ENCODE data around the gene TAF4.
"Not testable (repeated sequence)": the region's sequence is repeated elsewhere in the genome, so short reads cannot be mapped to it uniquely, and the experiment has no call there.

TAF4 gene

GRCh38 chr20:61997372-61997771 lies 68.3 kb downstream of the TAF4 start:
- TF ChIP-seq GATA1 (IDR thresholded peaks at IDR 0.05; ENCODE audit: low read depth, low read length) (no peak), POLR2A (IDR thresholded peaks at IDR 0.05; ENCODE audit: low read length) (no peak)
- no peak for DNase-seq

GRCh38 chr20:61994546-61994945 lies 71.1 kb downstream of the TAF4 start:
- TF ChIP-seq GATA1 (IDR thresholded peaks at IDR 0.05; ENCODE audit: low read depth, low read length) (no peak), POLR2A (IDR thresholded peaks at IDR 0.05; ENCODE audit: low read length) (no peak)
- DNase-seq: no peak

GRCh38 chr20:61993058-61993457 lies 72.6 kb downstream of the TAF4 start:
- TF ChIP-seq GATA1 (IDR thresholded peaks at IDR 0.05; ENCODE audit: low read depth, low read length) (no peak), POLR2A (IDR thresholded peaks at IDR 0.05; ENCODE audit: low read length) (no peak)
- DNase-seq: no peak

- peak; percentile 24 to 42 for DNase-seq
- no peak for TF ChIP-seq GATA1 (IDR thresholded peaks at IDR 0.05; ENCODE audit: low read depth, low read length)
- TF ChIP-seq POLR2A (IDR thresholded peaks at IDR 0.05; ENCODE audit: low read length): no peak
Measured at GRCh38 chr20:61991476-61991875, 74.2 kb downstream of the TAF4 start.

- no peak for TF ChIP-seq GATA1 (IDR thresholded peaks at IDR 0.05; ENCODE audit: low read depth, low read length)
- no peak for TF ChIP-seq POLR2A (IDR thresholded peaks at IDR 0.05; ENCODE audit: low read length)
Measured at GRCh38 chr20:61990484-61990883, 75.2 kb downstream of the TAF4 start.

GRCh38 chr20:61989741-61990140 lies 75.9 kb downstream of the TAF4 start:
- no peak for DNase-seq
- no peak for TF ChIP-seq GATA1 (IDR thresholded peaks at IDR 0.05; ENCODE audit: low read depth, low read length)
- no peak for TF ChIP-seq POLR2A (IDR thresholded peaks at IDR 0.05; ENCODE audit: low read length)

More at GRCh38 chr20:61990484-61990883, 75.2 kb downstream of the TAF4 start:
- DNase-seq: no peak

- DNase-seq: no peak
- TF ChIP-seq GATA1 (IDR thresholded peaks at IDR 0.05; ENCODE audit: low read depth, low read length) (no peak), POLR2A (IDR thresholded peaks at IDR 0.05; ENCODE audit: low read length) (no peak)
Measured at GRCh38 chr20:61988665-61989064, 77.0 kb downstream of the TAF4 start.

- TF ChIP-seq GATA1 (IDR thresholded peaks at IDR 0.05; ENCODE audit: low read depth, low read length) (no peak), POLR2A (IDR thresholded peaks at IDR 0.05; ENCODE audit: low read length) (no peak)
- peak; percentile 50 to 74 for DNase-seq
Measured at GRCh38 chr20:61986762-61987321, 78.8 kb downstream of the TAF4 start.

GRCh38 chr20:61985096-61985495 lies 80.6 kb downstream of the TAF4 start:
- TF ChIP-seq GATA1 (IDR thresholded peaks at IDR 0.05; ENCODE audit: low read depth, low read length) (no peak), POLR2A (IDR thresholded peaks at IDR 0.05; ENCODE audit: low read length) (no peak)
- no peak for DNase-seq

- not testable (repeated sequence) for DNase-seq
Measured at GRCh38 chr20:61984431-61984830, 81.2 kb downstream of the TAF4 start.

GRCh38 chr20:61983965-61984364 lies 81.7 kb downstream of the TAF4 start:
- TF ChIP-seq GATA1 (IDR thresholded peaks at IDR 0.05; ENCODE audit: low read depth, low read length) (no peak), POLR2A (IDR thresholded peaks at IDR 0.05; ENCODE audit: low read length) (no peak)
- DNase-seq: no peak

GRCh38 chr20:61982951-61983315 lies 82.7 kb downstream of the TAF4 start:
- DNase-seq: no peak
- TF ChIP-seq GATA1 (IDR thresholded peaks at IDR 0.05; ENCODE audit: low read depth, low read length) (no peak), POLR2A (IDR thresholded peaks at IDR 0.05; ENCODE audit: low read length) (no peak)

GRCh38 chr20:61982191-61982950 lies 83.3 kb downstream of the TAF4 start:
- DNase-seq: no peak
- TF ChIP-seq POLR2A (IDR thresholded peaks at IDR 0.05; ENCODE audit: low read length): no peak
- no peak for TF ChIP-seq GATA1 (IDR thresholded peaks at IDR 0.05; ENCODE audit: low read depth, low read length)

GRCh38 chr20:61981691-61982090 lies 84.0 kb downstream of the TAF4 start:
- DNase-seq: not testable (repeated sequence)
